ENCODE measurements around the gene NEMP1.
"Not testable (repeated sequence)": the region's sequence is repeated elsewhere in the genome, so short reads cannot be mapped to it uniquely, and the experiment has no call there.

The NEMP1 gene

DNA sequence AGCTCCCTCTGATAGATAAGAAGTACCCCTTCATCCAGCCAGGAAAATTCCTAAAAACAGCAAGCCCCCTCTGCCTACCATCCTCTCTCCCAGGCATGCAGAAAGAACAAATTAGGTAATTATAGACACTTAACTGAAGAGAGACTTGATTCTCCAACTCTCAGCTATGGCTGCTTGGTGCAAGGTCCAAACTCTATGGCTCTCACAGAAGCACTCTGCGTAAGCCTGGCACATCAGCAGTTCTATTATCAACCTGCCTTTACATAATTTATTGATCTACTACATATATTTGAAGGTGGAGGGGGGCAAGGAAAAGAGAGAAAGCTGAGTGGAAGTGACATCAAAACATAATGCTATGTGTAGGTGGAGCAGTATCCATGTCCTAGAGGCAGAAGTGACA, 27.6 kb downstream of the NEMP1 start:
- no peak for DNase-seq

DNA sequence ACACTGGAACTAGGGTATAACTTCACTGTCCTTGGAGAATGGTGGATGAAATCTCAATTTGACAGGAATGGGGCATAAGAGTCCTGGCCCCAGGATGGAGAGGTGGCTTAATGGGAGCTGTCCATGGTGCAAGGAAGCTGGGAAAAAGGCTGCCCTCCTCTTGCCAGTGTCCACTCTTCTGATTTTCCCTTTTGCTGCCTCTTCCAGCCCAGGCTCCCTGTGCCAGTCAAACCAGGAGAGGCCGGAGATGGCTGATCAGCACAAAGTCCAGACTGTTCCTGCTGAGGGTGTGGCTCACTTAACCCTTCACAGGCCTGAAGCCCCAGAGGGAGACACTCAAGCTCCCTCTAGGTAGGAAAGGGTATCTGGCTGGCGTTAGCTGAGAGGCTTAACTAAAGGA, 28.7 kb downstream of the NEMP1 start, which contains the start of gene MYO1A:
TSS of gene MYO1A (minus strand) at position 240 of the 400 bp plus-strand sequence. CDS start 1,806 bp downstream, outside the sequence.
- DNase-seq, result no peak

DNA sequence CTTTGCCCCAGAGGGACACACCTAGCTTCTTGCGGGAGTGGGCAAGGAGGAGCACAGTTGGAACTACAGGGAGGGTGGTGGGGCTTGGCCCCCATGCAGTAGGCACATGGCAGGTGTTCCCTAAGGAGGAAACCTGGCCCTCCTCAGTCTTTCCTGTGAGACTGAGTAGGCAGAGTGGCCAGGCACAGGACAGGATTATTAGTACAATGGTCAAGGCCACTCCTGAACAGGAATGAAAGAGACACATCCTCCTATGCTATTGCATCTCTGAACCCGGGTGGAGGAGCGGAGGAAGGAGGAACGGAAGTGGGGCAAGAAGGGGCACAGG, 29.5 kb downstream of the NEMP1 start:
- DNase-seq, result no peak

DNA sequence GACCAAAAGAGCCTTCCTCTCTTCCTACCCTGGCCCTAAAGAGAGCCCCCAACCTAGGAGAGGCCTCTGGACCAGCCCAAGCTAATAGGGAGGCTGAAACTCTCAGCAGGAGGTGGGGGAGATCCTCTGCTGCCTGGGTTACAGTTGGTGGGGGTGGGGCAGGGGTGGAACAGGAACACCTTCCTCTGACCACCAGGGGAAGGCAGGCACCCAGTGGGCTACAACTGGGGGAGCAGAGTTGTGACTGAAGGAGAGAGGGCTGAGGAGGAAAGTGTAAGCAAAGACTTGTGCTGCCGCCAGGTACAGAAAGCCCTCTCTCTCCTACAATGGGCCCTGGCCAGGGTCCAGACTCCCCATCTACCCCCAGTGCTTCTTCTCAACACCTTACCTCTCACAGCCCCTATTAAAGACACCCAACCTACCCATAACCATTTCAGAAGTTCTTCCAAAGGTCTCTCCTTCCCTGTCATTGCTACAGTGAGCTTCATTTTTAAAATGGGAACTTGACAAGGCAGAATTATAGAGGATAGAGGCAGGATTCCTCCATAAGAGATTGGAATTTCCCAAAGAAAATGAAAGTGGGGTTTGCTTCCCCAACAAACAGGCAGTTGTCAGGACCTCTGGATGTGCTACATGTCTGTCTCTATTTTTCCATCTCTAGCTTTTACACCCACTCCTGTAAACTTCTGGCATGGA, 30.0 kb downstream of the NEMP1 start:
- no peak for DNase-seq

DNA sequence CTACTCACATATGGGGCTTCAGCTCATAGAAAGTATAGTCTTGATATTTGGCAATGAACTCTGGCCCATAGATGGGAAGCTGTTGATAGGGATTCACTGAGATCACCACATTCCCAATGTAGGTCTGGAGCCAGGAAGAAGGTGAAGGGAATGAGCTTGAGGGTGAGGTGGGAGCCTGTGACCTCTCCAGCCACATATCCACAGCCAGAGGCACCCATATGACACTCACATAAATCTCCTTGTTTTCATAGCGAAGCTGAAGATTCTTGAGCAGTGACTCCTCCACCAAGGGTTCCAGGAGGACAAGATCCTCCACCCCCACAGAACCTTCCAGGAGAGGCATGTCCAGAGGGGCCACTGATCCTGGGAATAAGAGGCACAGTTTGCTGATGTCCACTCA, 30.6 kb downstream of the NEMP1 start:
- DNase-seq, result no peak

DNA sequence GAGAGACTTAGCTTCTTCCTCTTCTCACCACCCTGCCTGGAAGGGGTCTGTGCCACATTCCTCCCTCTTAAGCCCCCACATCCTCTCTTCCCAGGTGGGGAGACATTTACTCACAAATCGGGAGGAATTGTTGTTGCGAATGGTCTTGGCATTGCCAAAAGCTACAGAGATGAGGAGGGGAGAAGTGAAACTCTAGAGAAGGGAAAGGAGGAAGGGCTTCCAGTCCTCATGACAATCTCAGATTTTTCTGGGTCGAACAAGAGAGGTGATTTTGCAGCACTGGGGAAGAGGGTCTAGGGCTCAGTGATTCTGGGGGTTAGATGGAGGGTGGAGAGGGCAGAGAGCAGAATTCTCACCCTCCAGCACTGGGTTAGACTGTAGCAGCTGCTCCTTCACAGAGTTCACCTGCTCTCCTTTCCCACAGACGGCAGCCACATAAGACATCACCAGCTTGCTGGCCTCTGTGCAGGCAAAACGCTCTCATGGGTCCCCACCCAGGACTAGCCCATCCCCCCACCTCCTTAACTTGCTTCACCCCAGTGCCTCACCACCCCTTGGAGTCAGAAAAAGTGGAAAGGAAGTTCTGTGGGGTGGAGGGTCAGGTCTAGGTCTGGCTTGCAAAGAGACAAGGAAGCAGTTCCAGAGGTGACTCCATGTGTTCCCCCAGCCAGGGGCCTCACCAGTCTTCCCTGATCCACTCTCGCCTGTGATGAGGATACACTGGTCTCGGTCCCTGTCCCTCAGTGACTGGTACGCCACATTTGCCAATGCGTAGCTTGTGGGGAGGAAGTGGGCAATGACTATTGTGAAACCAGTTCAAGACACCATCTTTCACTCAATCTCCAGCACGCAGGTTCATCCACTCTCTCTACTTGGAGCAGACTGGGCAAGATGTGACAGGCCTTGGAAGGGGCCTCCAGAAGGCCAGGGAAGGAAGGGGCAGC, 31.4 kb downstream of the NEMP1 start:
- no peak for DNase-seq

DNA sequence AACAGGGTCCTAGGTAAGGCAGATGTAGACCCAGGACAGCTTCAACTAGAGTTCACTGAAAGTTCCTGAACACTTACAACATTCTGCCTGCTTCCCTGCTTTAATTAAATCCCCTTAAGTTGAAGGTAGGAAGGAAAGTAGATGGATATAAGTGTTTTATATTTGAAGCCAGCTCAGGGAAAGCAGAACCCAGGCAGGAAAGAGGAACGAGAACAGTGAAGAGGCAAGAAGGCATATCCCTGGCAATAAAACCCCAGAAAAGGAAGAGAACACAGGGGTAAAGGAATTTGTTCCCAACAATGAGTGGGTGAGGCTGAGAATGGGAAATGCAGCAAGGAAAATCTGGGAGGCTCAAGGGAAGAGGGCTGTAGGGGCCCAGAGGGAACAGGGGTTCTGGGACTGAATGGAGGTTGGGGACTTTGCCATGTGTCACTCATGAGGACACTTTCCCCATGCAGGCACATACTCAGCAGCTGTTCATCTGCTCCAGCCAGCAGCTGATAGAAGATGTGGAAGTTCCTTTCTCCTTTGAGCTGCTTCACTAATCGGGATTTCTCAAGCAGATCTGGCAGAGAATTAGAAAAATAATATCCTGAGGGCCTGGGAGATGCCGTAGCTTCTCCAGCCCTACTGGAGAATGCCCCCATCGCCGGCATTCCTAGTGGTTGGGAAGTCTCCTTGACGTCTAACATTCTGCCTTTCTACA, 32.4 kb downstream of the NEMP1 start:
- no peak for DNase-seq

DNA sequence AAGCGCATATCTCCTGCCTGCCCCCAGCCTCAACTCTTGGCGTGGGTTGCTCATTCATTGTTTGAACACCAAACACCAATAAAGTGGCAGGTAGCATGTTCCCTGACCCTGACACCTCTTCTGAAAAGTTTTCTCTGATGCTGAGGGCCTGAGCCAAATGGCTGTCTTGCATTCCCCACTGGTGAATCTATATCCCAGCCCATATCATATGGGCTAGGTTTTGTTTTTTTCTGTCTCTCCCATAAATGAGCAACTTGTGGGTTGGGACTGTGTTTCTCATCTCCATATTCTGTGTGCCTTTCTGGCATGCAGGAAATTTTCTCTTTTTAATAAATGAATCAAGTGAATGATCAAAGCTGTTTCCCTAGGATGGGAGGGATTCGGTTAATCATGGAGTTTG, 33.7 kb downstream of the NEMP1 start:
- no peak for DNase-seq

DNA sequence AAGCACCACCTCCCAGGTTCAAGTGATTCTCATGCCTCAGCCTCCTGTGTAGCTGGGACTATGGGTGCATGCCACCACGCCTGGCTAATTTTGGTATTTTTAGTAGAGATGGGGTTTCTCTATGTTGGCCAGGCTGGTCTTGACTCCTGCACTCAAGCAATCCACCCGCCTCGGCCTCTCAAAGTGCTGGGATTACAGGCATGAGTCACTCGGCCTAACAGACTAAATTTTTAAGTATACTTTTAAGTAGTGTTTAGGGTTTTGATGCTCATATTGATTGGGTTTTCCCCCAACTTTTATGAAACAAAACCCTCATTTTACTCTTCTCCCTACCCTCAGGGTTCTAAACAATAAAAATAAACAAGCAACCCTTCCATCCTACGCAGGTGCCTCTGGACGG, 34.1 kb downstream of the NEMP1 start:
- no peak for DNase-seq

DNA sequence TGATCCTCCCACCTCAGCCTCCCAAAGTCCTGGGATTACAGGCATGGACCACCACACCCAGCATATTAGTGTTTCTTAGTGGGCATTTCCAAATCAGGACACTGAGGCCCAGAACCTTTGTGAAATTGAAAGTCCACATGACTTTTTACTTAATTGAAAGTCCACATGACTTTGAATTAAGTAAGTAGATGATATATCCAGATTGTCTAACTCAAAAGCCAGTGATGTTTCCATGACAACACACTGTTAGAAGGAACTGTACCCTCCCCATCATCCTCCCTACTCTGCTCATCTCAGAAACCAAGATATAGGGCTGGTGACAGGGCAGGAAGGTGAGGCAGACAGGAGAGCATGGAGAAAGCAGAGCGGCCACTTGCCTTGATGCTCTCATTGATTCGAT, 35.9 kb downstream of the NEMP1 start:
- no peak for DNase-seq

DNA sequence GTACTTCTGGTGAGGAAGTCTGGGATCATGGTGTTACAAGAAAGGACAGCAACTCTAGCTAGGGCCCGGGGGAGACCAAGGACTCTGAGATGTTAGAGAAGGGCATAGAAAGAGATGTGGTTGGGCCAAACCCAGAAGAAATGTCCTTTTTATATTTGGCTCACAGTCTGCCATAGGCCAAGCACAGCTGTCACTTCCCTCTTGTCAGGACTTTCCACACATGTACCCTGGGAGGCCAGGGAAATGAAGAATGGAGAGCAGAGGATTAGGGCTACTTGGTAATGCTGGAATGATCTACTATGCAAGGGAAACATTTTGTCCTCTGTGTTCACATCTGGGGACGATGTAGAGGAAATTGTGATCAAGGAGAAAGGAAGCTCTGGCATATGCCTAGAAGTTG, 37.8 kb downstream of the NEMP1 start:
- no peak for DNase-seq

DNA sequence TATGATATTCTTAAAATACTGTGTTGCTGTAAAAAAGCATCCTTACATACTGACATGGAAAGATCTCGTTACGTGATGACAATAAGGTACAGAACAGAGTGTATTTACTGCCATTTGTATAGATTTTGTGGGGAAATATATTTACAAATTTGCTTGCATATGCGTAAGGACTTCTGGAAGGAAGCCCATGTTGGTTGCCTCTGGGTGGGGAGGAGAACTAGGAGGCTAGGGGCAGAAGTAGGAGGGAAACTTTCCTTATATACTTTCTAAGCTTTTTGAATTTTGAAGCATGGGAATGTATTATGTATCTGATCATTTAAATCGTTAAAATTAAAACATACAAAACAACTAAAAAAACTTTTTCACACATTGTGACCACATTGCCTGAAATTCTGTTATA, 38.4 kb downstream of the NEMP1 start:
- no peak for DNase-seq

DNA sequence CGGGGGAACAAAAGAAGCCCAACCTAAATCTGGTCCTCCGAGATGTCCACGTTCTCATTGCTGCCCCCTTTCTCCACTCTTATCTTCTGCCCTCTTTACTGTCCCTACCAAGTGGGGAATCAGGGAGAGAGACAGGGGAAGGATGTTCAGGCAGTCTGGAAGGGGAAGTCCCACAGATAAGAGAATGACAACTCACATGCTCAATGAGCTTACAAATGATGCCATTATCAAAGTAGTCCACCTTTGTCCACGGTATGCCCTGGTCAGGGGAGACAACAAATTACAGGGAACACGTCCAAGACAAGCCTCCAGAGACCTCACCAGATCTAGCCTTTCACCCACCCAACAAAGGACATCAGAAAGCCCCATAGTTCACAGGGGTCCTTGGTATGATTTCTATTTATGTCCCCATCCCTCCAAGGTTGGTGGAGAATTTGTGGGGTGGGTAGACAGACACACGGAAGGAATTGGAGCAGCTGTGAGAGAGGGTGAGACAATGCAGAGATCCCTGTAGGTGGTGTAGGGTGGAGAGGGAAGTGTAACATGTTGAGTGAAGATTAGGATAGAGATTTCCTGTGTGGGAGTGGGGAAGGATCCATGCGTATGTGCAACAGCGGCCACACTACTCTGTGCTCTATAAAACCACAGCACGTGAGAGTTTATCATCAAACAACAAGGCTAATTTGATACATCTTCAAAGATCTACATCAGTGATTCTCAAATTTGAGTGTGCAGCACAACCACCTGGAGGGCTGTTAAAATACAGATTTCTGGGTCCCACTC, 39.4 kb downstream of the NEMP1 start:
- DNase-seq, result no peak

DNA sequence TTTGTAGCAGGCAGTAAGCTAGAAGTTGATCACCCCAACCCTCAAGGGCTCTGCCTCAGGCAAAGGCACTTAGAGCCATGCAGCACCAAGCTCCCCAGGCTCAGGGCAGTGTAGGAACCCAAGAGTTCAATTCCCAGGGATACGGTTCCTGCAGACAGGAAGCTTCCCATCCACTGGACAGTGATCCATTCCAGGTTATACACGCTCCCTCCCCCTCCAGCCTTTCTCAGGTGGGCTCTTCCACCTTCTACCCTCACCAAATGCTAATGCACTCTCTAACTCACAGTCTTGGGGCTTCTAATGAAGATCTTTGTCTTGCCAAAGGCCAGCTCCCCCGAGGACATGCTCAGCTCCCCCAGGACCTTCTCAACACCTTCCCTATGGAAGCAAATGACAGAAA, 41.3 kb downstream of the NEMP1 start:
- DNase-seq, result no peak

DNA sequence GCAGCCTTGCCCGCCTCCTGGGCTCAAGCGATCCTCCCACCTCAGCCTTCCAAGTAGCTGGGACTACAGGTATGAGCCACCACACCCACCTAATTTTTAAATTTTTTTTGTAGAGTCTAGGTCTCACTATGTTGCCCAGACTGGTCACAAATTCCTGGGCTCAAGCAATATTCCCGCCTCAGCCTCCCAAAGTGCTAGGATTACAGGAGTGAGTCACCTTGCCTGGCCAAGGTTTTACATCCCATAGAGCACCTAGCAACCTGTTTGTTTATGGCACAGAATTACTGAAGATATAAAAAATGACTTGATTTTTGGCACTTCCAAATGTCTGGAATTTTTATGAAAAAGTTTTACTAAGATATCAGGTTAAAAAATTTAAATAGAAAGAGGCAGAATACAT, 45.2 kb downstream of the NEMP1 start:
- no peak for DNase-seq

DNA sequence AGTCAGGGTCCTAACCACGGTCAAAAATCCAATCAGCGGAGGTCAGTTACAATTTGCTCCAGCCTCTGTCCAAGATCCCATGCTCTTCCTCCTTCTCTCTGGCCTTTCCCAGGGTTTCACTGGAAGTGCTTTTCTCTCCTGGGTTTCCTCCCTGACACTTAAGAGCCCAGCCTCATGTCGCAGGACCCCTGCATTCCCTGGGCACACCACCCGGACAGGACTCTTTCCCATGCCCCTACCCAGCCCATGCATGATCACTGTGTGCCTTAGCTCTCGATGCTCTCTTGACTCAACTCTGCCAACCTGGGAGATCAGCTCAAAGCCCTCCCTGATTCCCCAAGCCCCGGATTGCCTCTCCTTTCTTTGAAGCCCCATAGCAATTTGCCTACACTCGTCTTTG, 46.8 kb downstream of the NEMP1 start:
- DNase-seq, result no peak

DNA sequence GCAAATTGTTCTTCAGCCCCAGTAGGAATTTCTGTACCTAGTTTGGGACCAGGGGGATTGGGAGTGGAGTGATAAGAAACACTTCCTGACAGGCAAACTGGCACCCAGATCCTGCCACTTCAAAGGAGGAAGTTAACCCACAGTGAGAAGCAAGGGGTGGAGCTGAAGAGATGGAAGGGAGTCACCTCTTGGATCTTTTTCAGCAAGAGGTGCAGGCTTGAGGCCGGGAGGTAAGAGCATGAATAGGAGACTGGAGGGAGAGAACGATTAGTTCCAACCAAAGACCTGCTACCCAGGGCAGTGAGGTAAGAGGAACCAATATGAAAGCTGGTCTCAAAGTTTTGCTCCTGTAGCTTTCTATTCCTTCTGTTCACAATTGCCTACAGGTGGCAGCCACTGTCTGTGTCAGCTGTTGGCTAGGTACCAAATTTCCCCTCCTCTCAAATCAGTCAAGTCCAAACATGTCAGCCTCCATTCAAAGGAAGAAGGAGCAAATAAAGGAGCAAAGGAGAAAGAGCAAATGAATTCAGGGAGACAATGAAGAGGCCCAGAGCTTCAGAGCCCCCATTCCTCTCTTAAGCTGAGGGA, 47.4 kb downstream of the NEMP1 start:
- DNase-seq, result peak; percentile 75

DNA sequence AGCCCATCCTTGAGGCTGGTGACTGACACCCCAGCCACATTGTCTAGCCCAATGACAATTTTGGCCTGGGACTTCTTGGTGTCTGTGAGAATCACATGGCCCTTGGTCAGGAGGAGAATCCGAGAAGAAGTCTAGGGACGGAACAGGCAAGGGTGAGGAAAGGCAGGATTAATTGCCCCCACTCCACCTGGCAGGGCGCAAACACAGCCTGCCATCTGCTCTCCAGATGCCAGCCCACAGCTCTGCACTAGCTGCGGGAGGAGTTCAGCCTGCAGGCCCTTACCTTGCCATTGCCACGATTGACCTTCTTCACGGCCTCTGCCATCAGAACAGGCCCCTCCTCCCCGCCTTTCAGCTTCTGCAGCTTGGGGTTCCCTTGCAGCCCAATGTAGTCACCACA, 49.1 kb downstream of the NEMP1 start:
- DNase-seq, result peak; percentile 62

DNA sequence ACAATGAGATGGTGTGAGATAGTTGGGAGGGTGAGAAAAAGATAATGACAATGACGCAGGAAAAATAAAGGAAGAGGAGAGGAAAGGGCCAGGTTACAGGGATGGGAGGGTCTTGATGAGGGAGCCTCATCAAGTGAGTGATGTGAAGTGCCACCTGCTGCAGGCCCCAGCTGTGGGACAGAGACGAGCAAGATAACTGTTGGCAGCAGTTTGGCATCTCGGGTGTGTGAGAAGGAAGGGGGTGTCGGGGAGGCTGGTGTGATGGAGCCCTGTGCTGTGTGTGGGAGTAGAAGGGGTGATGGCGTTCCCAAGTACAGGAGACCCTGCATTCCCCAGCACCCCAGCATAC, 50.8 kb downstream of the NEMP1 start:
- DNase-seq, result peak; percentile 9

DNA sequence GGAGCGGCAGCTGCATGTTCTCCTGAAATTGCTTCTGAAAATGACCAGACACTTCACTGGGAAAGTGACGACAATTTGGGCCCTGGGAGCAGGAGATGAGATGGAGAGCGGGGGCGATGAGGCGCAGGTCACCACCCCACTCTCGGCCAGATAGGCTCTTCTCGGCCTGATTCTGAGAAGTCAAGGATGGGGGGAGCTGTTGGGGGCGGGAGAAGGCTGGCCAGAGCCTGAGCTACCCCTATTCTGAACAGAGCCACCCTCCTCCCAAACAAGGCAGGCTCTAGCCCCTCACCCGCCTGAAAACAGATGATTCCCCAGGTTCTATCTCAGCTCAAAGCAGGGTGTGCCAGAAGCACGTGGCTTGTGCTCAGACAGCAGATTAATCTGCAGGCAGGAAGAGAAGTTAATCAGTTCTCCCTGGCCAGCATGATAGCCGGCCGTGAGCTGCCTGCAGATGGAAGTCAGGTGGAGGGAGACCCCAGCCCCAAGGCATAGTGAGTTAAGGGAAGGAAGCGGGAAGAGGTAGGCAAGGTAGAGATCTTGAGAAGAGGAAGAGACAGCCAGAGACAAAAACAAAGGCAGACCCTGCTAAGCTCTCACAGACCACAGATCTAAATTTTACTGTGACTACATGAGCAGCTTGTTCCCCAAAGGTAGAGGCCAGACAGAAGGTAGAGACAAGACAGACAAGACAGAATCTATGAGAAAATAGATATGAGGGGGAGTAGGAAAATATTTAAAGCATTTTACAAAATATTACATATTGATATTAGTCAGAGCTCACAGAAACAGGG, 51.4 kb downstream of the NEMP1 start:
- no peak for DNase-seq

DNA sequence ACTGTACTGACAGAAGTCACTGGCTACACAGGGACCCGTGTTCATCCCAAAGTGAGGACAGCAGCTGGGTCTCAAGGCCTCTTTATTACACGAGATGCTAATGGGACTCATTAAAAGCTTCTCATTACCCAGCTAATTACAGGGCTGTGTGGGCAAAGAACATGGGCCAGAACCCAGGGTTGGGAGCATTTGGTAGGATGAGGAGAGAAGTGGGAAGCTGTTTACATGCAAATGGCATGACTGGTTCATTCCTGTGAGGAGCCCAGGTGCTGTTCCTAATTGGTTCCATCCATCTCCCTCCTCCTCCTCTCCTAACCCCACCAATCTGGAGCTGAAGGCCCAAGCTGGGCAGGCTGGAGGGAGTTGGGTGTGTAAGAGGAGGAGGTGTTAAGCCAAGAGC, 53.4 kb downstream of the NEMP1 start:
- no peak for DNase-seq

DNA sequence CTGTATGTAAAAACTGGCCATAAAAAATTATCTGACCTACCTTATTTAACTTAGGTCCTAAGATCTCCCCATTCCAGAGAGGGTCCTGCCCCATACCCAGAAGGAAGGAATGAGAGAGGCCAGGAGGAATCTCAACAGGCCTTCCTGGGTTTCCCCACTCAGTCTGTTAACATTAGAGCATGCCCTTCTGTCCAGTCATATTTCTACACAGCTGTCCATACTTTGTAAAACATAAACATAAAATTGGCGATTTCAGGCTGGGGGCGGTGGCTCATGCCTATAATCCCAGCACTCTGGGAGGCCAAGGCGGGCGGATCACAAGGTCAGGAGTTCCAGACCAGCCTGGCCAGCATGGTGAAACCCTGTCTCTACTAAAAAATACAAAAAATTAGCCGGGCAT, 56.3 kb downstream of the NEMP1 start:
- not testable (repeated sequence) for DNase-seq
